HG03103 (cell line): ENCODE data around the gene TMEM98.
"Not testable (repeated sequence)": the region's sequence is repeated elsewhere in the genome, so short reads cannot be mapped to it uniquely, and the experiment has no call there.

Source experiments
- ATAC-seq: cut with Tn5 transposase; IDR thresholded peaks from one replicate; pipeline ENCODE4 v1.9.1; 2021; ENCODE audit warnings: low read depth; ENCODE audit not compliant: unreplicated experiment

TMEM98 gene

GRCh38 chr17:32913593-32913992, 14.4 kb upstream of the TMEM98 start:
- no peak for ATAC-seq

GRCh38 chr17:32914181-32914580, 13.8 kb upstream of the TMEM98 start:
- ATAC-seq: no peak

GRCh38 chr17:32915245-32915644, 12.7 kb upstream of the TMEM98 start:
- no peak for ATAC-seq

GRCh38 chr17:32916134-32916533, 11.8 kb upstream of the TMEM98 start:
- ATAC-seq: no peak

GRCh38 chr17:32917081-32917480, 10.9 kb upstream of the TMEM98 start:
- no peak for ATAC-seq

- ATAC-seq: no peak
Measured at GRCh38 chr17:32917842-32918241, 10.1 kb upstream of the TMEM98 start.

- not testable (repeated sequence) for ATAC-seq
Measured at GRCh38 chr17:32919876-32920275, 8.1 kb upstream of the TMEM98 start.

- ATAC-seq: no peak
Measured at GRCh38 chr17:32920293-32920692, 7.7 kb upstream of the TMEM98 start.

GRCh38 chr17:32921017-32921416, 6.9 kb upstream of the TMEM98 start:
- ATAC-seq: no peak

GRCh38 chr17:32923905-32924304, 4.0 kb upstream of the TMEM98 start:
- not testable (repeated sequence) for ATAC-seq

- ATAC-seq: no peak
Measured at GRCh38 chr17:32926183-32926582, 1.8 kb upstream of the TMEM98 start.

- not testable (repeated sequence) for ATAC-seq
Measured at GRCh38 chr17:32926789-32927188, 1.2 kb upstream of the TMEM98 start.

GRCh38 chr17:32927201-32927723, 691 bp upstream of the TMEM98 start:
- ATAC-seq: no peak

GRCh38 chr17:32928586-32929535, 908 bp downstream of the TMEM98 start:
- no peak for ATAC-seq

GRCh38 chr17:32929588-32929987, 1.6 kb downstream of the TMEM98 start:
- no peak for ATAC-seq

- no peak for ATAC-seq
Measured at GRCh38 chr17:32930512-32930911, 2.6 kb downstream of the TMEM98 start.

- ATAC-seq: no peak
Measured at GRCh38 chr17:32931686-32932085, 3.7 kb downstream of the TMEM98 start.

- ATAC-seq: no peak
Measured at GRCh38 chr17:32933881-32934280, 5.9 kb downstream of the TMEM98 start.

- no peak for ATAC-seq
Measured at GRCh38 chr17:32935726-32936125, 7.8 kb downstream of the TMEM98 start.

GRCh38 chr17:32936186-32936893, 8.4 kb downstream of the TMEM98 start:
- no peak for ATAC-seq

- no peak for ATAC-seq
Measured at GRCh38 chr17:32936894-32937500, 9.0 kb downstream of the TMEM98 start.
